Breast epithelium (tissue), 3 donors: Measurements from ENCODE around the gene PTCD2.

Experiments
- CTCF ChIP-seq, 3 donors: fragments of 450-650 bp; IDR thresholded peaks; one replicate each; pipeline ENCODE4 v1.5.1; 2016 to 2017; ENCODE audit warnings: antibody characterized with exemption in 3 of 3, mild to moderate bottlenecking in 3 of 3, moderate library complexity in 3 of 3
- POLR2A ChIP-seq: fragments of 450-650 bp; IDR thresholded peaks from one replicate; pipeline ENCODE4 v1.6.1; 2016; ENCODE audit warnings: antibody characterized with exemption, mild to moderate bottlenecking, moderate library complexity
- POLR2AphosphoS5 ChIP-seq, 3 donors: sonication (generic); formaldehyde crosslinking; IDR thresholded peaks; one replicate each; pipeline ENCODE4 v1.6.1; 2017; ENCODE audit warnings: antibody characterized with exemption in 3 of 3

DNA sequence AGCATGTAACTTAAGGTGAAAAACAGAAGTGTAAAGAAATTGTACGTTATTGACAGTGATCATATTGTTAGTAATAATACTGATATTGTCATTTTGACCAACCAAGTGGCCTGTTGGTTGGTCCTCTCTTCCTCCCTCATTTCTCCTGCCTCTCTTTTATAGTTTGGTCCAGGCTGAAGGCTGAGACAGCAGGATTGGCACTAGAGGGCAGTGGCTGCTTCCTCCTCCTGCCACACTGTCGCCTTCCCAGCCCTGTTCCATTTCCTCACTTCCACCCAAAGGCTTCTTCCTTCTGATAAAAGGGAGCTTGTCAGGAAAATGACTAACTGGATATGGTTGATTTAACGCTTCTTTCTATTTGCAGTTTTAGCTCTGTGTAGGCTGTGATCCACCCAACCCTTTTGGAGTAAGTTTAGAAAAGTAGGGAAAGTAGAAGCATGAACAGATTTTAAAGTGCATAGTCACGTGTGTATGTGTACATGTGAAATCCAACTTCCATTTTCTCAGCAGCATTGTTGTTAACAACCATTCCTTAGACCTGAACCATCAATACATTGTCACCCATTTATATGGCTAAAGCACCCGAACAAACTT lies 35.6 kb downstream of the PTCD2 start:
- no peak for TF ChIP-seq CTCF (IDR thresholded peaks at IDR 0.05)
- no peak for TF ChIP-seq POLR2A
- TF ChIP-seq POLR2AphosphoS5 (IDR thresholded peaks at IDR 0.05) = no peak
